H7 (cell line): ENCODE measurements around the gene DCDC2. TPM values are rescaled to one million over a fixed set of nuclear protein-coding genes. Genes with fewer than 3 reads are reported as not detected.
A peak's percentile ranks its signal among the peaks of the same experiment; 100 is the strongest.
"Not testable (repeated sequence)": the region's sequence is repeated elsewhere in the genome, so short reads cannot be mapped to it uniquely, and the experiment has no call there.

ENCODE experiments used
- DNase-seq: peaks from one replicate; pipeline ENCODE4 v3.0.0; 2012
- H3K27me3 ChIP-seq: 2 replicates; pipeline ENCODE4 v1.6.0; 2011; ENCODE audit warnings: mild to moderate bottlenecking, low read length; ENCODE audit not compliant: control insufficient read depth, insufficient read depth
- H3K36me3 ChIP-seq: replicated peaks from 2 replicates; pipeline ENCODE4 v1.5.1; 2011; ENCODE audit warnings: low read length; ENCODE audit not compliant: control insufficient read depth, insufficient read depth
- H3K4me3 ChIP-seq: 2 replicates; pipeline ENCODE4 v1.5.1; 2011; ENCODE audit warnings: low read depth, mild to moderate bottlenecking, control low read depth, low read length, moderate library complexity; ENCODE audit not compliant: insufficient read depth
- total RNA-seq: library from RNA; depleted of rRNA; stranded (reverse); fragments of >200 nt; shearing (Covaris generic); gene quantifications from 2 replicates; pipeline ENCODE4 v1.2.3, GENCODE V29; 2014

Gene DCDC2
- total RNA-seq, 1 experiment from 2014 or later: not detected

DNA sequence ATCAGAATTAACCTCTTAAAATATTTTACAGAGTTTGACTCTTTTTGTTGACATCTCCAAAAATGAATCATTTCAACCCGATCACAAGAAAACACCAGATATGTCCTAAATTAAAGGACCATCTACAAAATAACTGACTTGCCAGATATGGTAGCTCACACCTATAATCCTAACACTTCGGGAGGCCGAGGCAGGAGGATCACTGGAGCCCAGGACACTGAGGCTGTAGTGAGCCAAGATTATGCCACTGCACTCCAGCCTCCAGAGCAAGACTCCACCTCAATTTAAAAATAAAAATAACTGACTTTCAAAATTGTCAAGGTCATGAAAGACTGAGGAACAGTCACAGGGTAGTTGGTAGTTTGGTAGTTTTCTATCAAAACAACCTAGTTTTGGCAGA is 34.9 kb downstream of the DCDC2 start:
- no peak overlapping the region for H3K4me3 ChIP-seq
- H3K27me3 ChIP-seq: peaks cover 32% of the 10 kb centered on the region
- DNase-seq: no peak
- no peaks in the 10 kb centered on the region for H3K36me3 ChIP-seq

DNA sequence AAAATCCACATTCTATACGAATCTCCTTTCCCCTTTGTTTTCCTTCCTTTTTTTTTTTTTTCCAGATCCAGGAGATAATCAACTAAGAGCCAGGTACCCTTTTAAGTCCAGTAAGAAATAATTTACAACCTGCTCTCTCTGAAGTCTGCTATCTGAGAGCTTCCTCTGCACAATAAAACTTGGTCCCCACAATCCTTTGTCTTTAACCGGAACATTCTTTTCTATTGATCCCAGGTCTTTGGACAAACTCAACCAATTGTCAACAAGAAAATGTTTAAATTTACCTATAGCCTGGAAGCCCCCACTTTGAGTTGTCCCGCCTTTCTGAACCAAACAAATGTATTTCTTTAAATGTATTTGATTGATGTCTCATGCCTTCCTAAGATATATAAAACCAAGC is 35.4 kb downstream of the DCDC2 start:
- not testable (repeated sequence) for H3K36me3 ChIP-seq, DNase-seq, H3K4me3 ChIP-seq
- peaks cover 32% of the 10 kb centered on the region for H3K27me3 ChIP-seq

- peaks cover 32% of the 10 kb centered on the region for H3K27me3 ChIP-seq
- H3K36me3 ChIP-seq: no peaks in the 10 kb centered on the region
- H3K4me3 ChIP-seq: no peak overlapping the region
- no peak for DNase-seq
These were observed 36.2 kb downstream of the DCDC2 start for GRCh38 chr6:24321538-24322162.

DNA sequence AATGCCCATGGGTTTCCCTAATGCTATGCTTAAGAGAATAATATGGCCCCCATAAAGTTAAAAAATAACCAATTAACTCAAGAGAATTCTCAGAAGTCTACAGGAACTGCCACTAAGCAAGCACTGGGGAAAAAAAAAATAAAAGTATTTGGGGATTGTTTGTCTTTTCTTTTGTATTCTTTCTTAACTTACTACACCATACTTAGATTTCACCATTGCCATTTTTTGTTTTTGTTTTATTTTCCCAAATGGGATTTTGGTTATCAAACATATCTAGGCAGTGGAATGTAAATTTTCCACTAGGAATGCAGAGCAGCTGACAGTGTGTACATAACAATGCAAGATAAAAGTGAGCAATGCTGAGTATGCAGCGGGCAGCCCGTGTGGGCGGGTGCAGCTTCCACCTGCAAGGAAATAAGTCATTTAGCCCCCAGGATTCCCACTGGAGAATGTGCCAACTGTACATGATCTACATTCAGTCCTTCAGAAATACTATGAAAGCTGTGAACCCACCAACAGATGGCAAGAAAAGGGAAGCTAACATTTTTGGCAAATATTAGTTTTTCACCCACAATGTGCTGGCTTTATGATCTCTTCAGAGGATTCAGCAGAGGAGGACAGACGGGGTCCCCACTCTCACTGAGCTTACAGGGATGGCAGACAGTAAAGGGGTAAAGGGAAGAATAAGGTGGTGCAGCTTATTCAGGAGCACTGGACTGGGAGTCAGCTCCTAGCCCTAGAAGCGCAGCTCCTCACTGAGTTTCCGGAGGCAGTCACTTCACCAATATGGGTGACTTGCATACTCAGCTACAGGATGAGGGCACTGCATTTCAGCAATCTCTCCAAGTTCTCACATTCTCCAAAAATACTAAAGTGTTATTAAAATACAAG is 44.4 kb downstream of the DCDC2 start:
- DNase-seq: no peak
- no peak overlapping the region for H3K4me3 ChIP-seq
- no peaks in the 10 kb centered on the region for H3K36me3 ChIP-seq
- H3K27me3 ChIP-seq: no peaks in the 10 kb centered on the region; the same call in 1 of the 2 replicates

DNA sequence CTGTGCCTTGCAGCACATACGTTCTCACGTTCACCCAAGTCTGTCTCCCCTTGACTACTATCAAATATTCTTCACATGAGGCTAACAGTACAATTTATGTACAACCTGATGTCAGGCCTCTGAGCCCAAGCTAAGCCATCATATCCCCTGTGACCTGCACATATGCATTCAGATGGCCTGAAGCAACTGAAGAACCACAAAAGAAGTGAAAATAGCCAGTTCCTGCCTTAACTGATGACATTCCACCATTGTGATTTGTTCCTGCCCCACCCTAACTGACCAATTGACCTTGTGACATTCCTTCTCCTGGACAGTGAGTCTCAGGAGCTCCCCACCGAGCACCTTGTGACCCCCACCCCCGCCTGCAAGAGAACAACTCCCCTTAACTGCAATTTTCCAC is 46.1 kb downstream of the DCDC2 start:
- not testable (repeated sequence) for DNase-seq, H3K4me3 ChIP-seq, H3K27me3 ChIP-seq, H3K36me3 ChIP-seq

DNA sequence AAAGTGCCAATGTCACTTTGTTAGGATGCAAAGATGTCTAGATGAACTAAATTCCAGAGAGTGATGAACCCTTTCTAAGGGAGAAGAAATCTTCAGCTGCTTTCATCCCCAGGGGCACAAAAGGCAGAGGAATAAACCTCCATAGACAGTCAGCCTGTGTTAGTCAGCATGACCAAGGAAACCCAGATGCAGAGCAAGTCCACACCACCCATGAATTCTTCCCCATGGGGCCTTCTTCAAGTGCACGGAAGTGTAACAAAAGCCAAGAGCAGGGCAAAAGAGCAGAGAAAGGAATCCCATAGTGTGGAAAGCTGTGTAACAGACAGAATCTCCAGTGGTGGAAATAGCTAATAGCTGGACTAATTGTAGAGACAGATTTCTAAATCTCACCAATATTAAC is 50.0 kb downstream of the DCDC2 start:
- Histone ChIP-seq H3K4me3 (no peak overlapping the region), H3K27me3 (no peaks in the 10 kb centered on the region), H3K36me3 (no peaks in the 10 kb centered on the region)
- DNase-seq: no peak

DNA sequence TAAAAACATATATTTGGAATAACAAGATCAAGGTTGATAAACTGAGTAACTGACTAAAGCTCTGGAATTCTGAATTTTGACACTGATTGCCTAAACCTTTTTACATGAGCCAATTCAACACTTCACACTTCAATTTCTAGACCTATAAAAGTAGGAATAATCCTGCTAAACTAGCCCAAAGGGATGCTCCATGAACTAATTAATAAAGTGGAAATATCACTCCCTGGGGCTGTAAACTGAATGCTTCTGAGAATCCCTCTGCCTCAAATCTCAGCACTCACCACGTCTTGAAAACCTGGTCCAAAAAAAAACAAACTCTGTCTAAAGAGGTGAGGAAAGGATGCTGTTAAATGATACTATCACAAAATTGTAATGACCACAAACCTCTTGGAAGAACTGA is 50.9 kb downstream of the DCDC2 start:
- Histone ChIP-seq H3K27me3 (no peaks in the 10 kb centered on the region), H3K36me3 (no peaks in the 10 kb centered on the region), H3K4me3 (no peak overlapping the region)
- DNase-seq: no peak

GRCh38 chr6:24306038-24306437 is 51.8 kb downstream of the DCDC2 start:
- Histone ChIP-seq H3K27me3 (no peaks in the 10 kb centered on the region), H3K4me3 (no peak overlapping the region), H3K36me3 (no peaks in the 10 kb centered on the region)
- no peak for DNase-seq

- Histone ChIP-seq H3K36me3 (no peaks in the 10 kb centered on the region), H3K4me3 (no peak overlapping the region), H3K27me3 (no peaks in the 10 kb centered on the region)
- no peak for DNase-seq
These were observed 60.9 kb downstream of the DCDC2 start for GRCh38 chr6:24296944-24297343.

DNA sequence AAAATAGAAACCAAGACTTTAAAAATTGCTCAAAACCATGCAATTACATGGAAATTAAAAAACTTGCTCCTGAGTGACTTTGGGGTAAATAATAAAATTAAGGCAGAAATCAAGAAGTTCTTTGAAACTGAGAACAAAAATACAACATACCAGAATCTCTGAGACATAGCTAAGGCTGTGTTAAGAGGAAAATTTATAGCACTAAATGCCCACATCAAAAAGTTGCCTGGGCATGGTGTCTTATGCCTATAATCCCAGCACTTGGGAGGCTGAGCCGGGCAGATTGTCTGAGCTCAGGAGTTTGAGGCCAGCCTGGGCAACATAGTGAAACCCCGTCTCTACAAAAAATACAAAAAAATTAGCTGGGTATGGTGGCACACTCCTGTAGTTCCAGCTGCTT is 64.0 kb downstream of the DCDC2 start:
- H3K4me3 ChIP-seq, DNase-seq: not testable (repeated sequence)

DNA sequence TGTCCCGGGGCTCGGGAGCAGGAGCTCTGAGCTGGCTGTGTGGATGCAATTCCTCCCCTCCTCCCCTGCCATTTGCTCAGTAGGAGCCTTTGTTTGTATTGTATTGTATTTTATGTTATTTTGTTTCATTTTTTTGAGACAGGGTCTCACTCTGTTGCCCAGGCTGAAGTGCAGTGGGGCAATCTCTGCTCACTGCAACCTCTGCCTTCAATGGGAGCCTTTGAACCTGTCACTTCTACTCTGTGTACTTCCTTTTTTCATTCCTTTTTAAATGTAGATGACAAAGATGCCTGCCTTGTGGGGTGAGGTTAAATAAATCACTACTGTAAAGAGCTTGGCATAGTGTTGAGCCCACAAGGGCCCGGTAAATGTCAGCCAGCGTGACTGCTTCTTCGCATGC is 70.6 kb downstream of the DCDC2 start:
- Histone ChIP-seq H3K36me3 (no peaks in the 10 kb centered on the region), H3K27me3 (no peaks in the 10 kb centered on the region), H3K4me3 (no peak overlapping the region)
- DNase-seq: no peak

More for the DNA sequence above, 64.0 kb downstream of the DCDC2 start:
- not testable (repeated sequence) for H3K36me3 ChIP-seq, H3K27me3 ChIP-seq

- H3K36me3 ChIP-seq: no peaks in the 10 kb centered on the region
- DNase-seq: no peak
- no peak overlapping the region for H3K4me3 ChIP-seq
- H3K27me3 ChIP-seq: no peaks in the 10 kb centered on the region
These were observed 73.9 kb downstream of the DCDC2 start for GRCh38 chr6:24284006-24284405.

GRCh38 chr6:24283043-24283985 is 74.5 kb downstream of the DCDC2 start:
- H3K4me3 ChIP-seq: no peak overlapping the region
- H3K36me3 ChIP-seq: no peaks in the 10 kb centered on the region
- DNase-seq: peak; percentile 66
- no peaks in the 10 kb centered on the region for H3K27me3 ChIP-seq

- H3K27me3 ChIP-seq: no peaks in the 10 kb centered on the region
- no peaks in the 10 kb centered on the region for H3K36me3 ChIP-seq
- DNase-seq: no peak
- no peak overlapping the region for H3K4me3 ChIP-seq
These were observed 83.3 kb downstream of the DCDC2 start for GRCh38 chr6:24274441-24275083.
